Activated gamma-delta T cell treated with Interleukin-2 at 50 U/mL for 16 hours (primary cell): ENCODE results near the gene EYA3.
A peak's percentile ranks its signal among the peaks of the same experiment; 100 is the strongest.

ENCODE experiments used
- DNase-seq: peaks from one replicate; pipeline ENCODE4 v3.0.0-alpha.2; 2020

EYA3 gene

GRCh38 chr1:28112388-28113241 is 24.2 kb upstream of the EYA3 start:
- no peak for DNase-seq

- no peak for DNase-seq
Observed at GRCh38 chr1:28111157-28111556, 22.7 kb upstream of the EYA3 start.

GRCh38 chr1:28110555-28110954 is 22.1 kb upstream of the EYA3 start:
- no peak for DNase-seq

- DNase-seq = no peak
Observed at GRCh38 chr1:28109639-28110038, 21.2 kb upstream of the EYA3 start.

- DNase-seq = no peak
Observed at GRCh38 chr1:28108001-28108400, 19.6 kb upstream of the EYA3 start.

- no peak for DNase-seq
Observed at GRCh38 chr1:28104866-28105467, 16.6 kb upstream of the EYA3 start.

- DNase-seq = no peak
Observed at GRCh38 chr1:28102189-28102588, 13.8 kb upstream of the EYA3 start.

- DNase-seq = no peak
Observed at GRCh38 chr1:28099050-28099769, 10.8 kb upstream of the EYA3 start.

GRCh38 chr1:28097100-28097472 is 8.7 kb upstream of the EYA3 start:
- DNase-seq = no peak

GRCh38 chr1:28096210-28097099 is 8.0 kb upstream of the EYA3 start:
- no peak for DNase-seq

GRCh38 chr1:28091043-28091781 is 2.8 kb upstream of the EYA3 start:
- DNase-seq = peak; percentile 82

GRCh38 chr1:28087614-28088167 is 719 bp downstream of the EYA3 start:
- no peak for DNase-seq

GRCh38 chr1:28086651-28087050 is 1.8 kb downstream of the EYA3 start:
- no peak for DNase-seq

- DNase-seq = no peak
Observed at GRCh38 chr1:28085129-28085528, 3.3 kb downstream of the EYA3 start.

GRCh38 chr1:28083876-28084275 is 4.5 kb downstream of the EYA3 start:
- no peak for DNase-seq

- no peak for DNase-seq
Observed at GRCh38 chr1:28078680-28079626, 9.5 kb downstream of the EYA3 start.

- DNase-seq = no peak
Observed at GRCh38 chr1:28078262-28078661, 10.1 kb downstream of the EYA3 start.

GRCh38 chr1:28074892-28075511 is 13.4 kb downstream of the EYA3 start:
- no peak for DNase-seq

- no peak for DNase-seq
Observed at GRCh38 chr1:28073867-28074266, 14.5 kb downstream of the EYA3 start.

GRCh38 chr1:28071813-28072212 is 16.6 kb downstream of the EYA3 start:
- DNase-seq = no peak
